Measurements from ENCODE around the gene CYCS. TPM values are rescaled to one million over a fixed set of nuclear protein-coding genes. Genes with fewer than 3 reads are reported as not detected.
"Not testable (repeated sequence)": the region's sequence is repeated elsewhere in the genome, so short reads cannot be mapped to it uniquely, and the experiment has no call there.

Gene CYCS
- total RNA-seq, 1 donor from 2014 or later = 709 TPM

DNA sequence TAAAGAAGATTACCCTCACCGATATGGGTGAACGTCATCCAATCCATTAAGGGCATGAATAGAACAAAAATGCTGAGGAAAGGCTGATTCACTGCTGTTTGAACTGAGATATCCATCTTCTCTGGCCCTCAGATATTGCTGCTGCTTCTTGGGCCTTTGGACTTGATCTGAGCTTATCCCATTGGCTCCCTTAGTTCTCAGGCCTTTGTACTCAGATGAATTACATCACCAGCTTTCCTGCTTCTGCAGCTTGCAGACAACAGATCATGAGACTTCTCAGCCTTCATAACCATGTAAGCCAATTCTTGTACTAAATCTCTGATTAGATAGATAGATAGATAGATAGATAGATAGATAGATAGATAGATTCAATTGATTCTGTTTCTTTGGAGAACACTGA is 40.2 kb downstream of the CYCS start:
- H3K36me3 ChIP-seq = no peaks in the 10 kb centered on the region
- no peaks in the 10 kb centered on the region for H3K9me3 ChIP-seq (replicated peaks)
- intact Hi-C loops (cut with micrococcal nuclease) = no loop called here
- no peak overlapping the region for H3K27ac ChIP-seq (replicated peaks)
- peaks cover 6% of the 10 kb centered on the region for H3K27me3 ChIP-seq (ENCODE audit: low read depth)
- H3K4me1 ChIP-seq = no peaks in the 10 kb centered on the region
- TF ChIP-seq, protein P1, sequence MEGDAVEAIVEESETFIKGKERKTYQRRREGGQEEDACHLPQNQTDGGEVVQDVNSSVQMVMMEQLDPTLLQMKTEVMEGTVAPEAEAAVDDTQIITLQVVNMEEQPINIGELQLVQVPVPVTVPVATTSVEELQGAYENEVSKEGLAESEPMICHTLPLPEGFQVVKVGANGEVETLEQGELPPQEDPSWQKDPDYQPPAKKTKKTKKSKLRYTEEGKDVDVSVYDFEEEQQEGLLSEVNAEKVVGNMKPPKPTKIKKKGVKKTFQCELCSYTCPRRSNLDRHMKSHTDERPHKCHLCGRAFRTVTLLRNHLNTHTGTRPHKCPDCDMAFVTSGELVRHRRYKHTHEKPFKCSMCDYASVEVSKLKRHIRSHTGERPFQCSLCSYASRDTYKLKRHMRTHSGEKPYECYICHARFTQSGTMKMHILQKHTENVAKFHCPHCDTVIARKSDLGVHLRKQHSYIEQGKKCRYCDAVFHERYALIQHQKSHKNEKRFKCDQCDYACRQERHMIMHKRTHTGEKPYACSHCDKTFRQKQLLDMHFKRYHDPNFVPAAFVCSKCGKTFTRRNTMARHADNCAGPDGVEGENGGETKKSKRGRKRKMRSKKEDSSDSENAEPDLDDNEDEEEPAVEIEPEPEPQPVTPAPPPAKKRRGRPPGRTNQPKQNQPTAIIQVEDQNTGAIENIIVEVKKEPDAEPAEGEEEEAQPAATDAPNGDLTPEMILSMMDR (IDR thresholded peaks at IDR 0.05; ENCODE audit: borderline replicate concordance) = no peak
- no peak overlapping the region for H3K4me3 ChIP-seq
- no peak for DNase-seq

DNA sequence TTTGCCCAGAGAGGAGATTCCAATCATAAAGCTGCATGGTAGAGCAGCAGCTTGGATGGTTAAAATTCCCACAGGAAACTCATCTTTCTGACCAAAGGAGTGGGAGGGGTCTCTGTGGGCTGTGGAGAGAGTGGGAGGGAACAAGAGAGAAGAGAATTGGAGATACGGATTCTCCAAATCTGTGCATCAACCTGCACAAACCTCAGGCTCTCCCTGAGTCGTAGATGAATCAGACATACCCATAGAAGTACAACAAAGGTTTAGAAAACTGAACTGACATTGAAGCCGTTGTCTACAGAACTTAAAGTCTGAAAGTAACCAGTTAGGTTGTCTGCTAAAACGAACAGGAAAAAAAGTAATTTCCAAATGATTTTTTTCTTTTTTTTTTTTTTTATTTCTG is 41.9 kb downstream of the CYCS start:
- Histone ChIP-seq H3K4me3 (no peak overlapping the region), H3K4me1 (no peaks in the 10 kb centered on the region), H3K27ac (replicated peaks) (no peak overlapping the region), H3K36me3 (no peaks in the 10 kb centered on the region), H3K9me3 (replicated peaks) (no peaks in the 10 kb centered on the region), H3K27me3 (ENCODE audit: low read depth) (peaks cover 6% of the 10 kb centered on the region)
- no peak for DNase-seq
- TF ChIP-seq, protein P1 (IDR thresholded peaks at IDR 0.05; ENCODE audit: borderline replicate concordance) = no peak
- intact Hi-C loops (cut with micrococcal nuclease) = no loop called here

DNA sequence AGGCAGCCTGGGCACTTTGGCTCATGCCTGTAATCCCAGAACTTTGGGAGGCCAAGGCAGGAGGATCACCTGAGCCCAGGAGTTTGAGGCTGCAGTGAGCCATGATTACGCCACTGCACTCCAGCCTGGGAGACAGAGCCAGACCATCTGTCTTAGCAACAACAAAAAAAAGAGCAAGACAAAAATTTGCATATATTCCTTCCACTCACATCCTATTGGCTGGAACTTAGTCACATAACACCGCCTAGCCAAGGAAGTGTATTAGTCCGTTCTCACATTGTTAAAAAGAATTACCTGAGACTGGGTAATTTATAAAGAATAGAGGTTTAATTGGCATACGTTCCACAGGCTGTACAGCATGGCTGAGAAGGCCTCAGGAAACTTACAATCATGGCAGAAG is 43.0 kb downstream of the CYCS start:
- H3K4me1 ChIP-seq; H3K4me3 ChIP-seq; DNase-seq; H3K27me3 ChIP-seq (ENCODE audit: low read depth); H3K9me3 ChIP-seq (replicated peaks); H3K36me3 ChIP-seq; intact Hi-C loops (cut with micrococcal nuclease); H3K27ac ChIP-seq (replicated peaks): not testable (repeated sequence)

DNA sequence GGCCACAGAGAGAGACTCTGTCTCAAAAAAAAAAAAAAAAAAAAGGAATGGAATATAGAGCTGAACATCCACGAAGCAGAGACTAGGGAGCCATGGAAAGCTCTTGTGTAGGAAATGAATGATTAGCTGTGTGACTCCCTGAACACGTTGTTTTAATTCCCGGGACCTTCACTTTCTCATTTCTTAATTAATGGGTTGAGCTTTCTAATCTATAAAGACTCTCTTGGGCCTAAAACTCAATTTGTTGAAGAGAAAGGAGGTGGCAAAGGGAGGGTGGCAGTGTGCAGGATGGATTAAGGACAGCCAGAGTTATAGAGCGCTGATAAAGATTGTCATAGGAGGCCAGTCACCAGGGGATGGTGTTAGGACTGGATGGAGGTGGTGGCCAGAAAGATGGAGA is 48.0 kb downstream of the CYCS start:
- no peak overlapping the region for H3K4me3 ChIP-seq
- no peak overlapping the region for H3K27ac ChIP-seq (replicated peaks)
- no peak for DNase-seq
- TF ChIP-seq, protein P1 (IDR thresholded peaks at IDR 0.05; ENCODE audit: borderline replicate concordance) = no peak
- intact Hi-C loops (cut with micrococcal nuclease) = no loop called here
- no peaks in the 10 kb centered on the region for H3K9me3 ChIP-seq (replicated peaks)
- peaks cover 6% of the 10 kb centered on the region for H3K27me3 ChIP-seq (ENCODE audit: low read depth)
- H3K36me3 ChIP-seq = no peaks in the 10 kb centered on the region
- no peaks in the 10 kb centered on the region for H3K4me1 ChIP-seq

DNA sequence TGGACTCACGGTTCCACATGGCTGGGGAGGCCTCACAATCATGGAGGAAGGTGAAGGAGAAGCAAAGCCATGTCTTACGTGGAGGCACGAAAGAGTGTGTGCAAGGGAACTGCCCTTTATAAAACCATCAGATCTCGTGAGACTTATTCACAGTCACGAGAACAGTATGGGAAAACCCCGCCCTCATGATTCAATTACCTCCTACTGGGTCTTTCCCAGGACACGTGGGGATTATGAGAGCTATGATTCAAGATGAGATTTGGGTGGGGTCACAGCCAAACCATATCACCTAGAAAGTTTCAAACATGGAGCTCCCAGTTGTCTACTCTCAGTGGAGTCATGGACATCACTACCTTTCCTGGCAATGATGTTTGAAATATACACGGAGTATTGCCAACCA is 49.6 kb downstream of the CYCS start:
- Histone ChIP-seq H3K36me3 (no peaks in the 10 kb centered on the region), H3K27me3 (ENCODE audit: low read depth) (no peaks in the 10 kb centered on the region), H3K27ac (replicated peaks) (no peak overlapping the region), H3K9me3 (replicated peaks) (no peaks in the 10 kb centered on the region), H3K4me3 (no peak overlapping the region), H3K4me1 (no peaks in the 10 kb centered on the region)
- TF ChIP-seq, protein P1 (IDR thresholded peaks at IDR 0.05; ENCODE audit: borderline replicate concordance) = no peak
- intact Hi-C loops (cut with micrococcal nuclease) = no loop called here
- DNase-seq = no peak

DNA sequence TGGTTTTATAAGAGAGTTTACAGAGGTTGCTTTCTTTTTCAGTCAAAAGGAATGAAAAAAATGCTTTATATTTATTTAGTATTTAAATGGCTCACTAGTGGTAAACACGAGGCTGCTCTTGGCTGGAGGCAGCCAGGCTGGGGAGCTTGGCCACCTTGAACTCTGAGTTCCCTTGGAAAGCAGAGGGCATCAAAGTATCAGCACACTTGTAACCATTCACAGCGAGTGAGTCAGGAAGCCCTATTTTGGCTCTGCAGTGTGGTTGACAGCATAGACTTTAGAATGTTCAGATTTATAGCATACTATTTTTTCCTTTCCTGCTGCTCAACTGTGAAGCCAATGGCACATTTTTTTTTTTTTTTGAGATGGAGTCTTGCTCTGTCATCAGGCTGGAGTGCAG is 51.6 kb downstream of the CYCS start:
- intact Hi-C loops (cut with micrococcal nuclease) = loop anchor here (5.0 kb wide), 1 partner anchor 246 kb away; no protein-coding TSS in a partner anchor
- H3K9me3 ChIP-seq (replicated peaks) = no peaks in the 10 kb centered on the region

More for the DNA sequence above, 51.6 kb downstream of the CYCS start:
- H3K36me3 ChIP-seq = no peaks in the 10 kb centered on the region
- H3K27me3 ChIP-seq (ENCODE audit: low read depth) = no peaks in the 10 kb centered on the region
- H3K4me3 ChIP-seq = no peak overlapping the region
- TF ChIP-seq, protein P1 (IDR thresholded peaks at IDR 0.05; ENCODE audit: borderline replicate concordance) = no peak
- H3K4me1 ChIP-seq = peaks cover 4% of the 10 kb centered on the region
- no peak for DNase-seq
- no peak overlapping the region for H3K27ac ChIP-seq (replicated peaks)

Other genes with a start within 250 kb of the CYCS start
- 4.3 TPM for gene OSBPL3, start 145.1 kb downstream of the CYCS start, total RNA-seq
- gene NPVF, start 103.2 kb upstream of the CYCS start, total RNA-seq = not detected

All from left ventricle myocardium inferior (tissue), 1 donor.